Activated CD4-positive, alpha-beta T cell treated with anti-CD3 and anti-CD28 coated beads for 24 hours (primary cell): ENCODE data around the gene LAMA2.

Experiments
- DNase-seq, 2 donors: peaks; one replicate each; pipeline ENCODE4 v3.0.0-alpha.2; 2020; ENCODE audit warnings: low read depth in 2 of 2

Gene LAMA2

GRCh38 chr6:129312880-129313279 is 429.9 kb downstream of the LAMA2 start:
- DNase-seq: no peak

- DNase-seq: no peak
Observed at GRCh38 chr6:129314575-129314974, 431.6 kb downstream of the LAMA2 start.

DNA sequence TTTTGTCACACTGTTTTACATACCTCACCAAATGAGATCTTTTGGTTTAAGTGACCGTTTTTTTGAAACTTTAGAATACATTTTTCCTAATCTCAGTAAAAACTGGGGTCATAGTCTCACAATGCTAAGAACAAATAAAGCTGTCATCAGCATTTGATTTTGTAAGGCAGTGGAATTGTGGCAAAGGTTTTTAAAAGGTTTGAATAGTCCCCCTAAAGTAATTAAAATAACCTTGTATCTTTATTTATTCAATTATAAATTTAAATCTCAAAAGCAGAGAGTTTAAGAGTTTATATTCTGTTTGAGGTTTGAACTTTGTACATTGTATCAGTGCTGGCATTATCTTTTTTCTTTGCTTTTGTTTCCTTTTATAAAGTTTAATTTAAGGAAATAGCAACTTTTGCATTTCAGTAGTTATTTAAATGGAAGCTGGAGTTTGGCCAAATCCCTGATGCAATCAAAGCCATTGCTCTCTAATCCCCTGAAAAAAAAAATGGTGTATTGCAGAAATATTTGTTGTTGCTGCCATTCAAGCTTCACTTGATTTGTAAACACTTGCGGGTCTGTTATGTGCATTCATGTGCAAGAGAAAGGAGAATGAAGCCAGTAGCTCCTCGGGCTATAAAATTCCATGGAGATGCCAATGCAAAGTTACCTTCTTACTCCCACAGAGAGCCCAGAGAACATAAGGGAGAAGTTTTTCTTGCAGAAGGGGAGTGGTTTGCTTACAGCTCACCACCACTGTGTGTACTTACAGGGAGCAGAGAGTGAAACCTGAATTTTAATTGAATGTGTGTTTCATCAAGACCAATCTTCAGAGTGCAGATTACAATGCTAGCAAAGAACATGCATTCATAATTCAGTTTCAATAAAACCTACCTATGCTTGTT is 435.2 kb downstream of the LAMA2 start:
- DNase-seq: no peak

DNA sequence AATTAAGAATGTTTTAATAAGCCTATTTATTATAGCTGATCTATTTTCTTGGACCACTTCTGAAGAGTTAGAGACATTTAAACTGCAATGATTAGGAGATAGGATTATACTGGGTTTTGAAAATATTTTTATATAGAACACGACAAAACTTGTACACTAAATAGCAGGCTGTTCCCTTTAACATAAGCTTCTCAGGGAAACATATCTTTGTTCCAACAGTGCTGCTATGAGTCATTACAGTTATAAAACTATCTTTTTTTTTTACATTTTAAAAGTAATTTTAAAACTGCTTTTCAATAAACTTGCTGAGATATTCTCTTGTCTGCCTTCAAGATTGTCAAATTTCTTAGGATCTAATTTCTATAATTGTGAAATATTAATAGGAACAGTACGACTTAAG is 438.0 kb downstream of the LAMA2 start:
- DNase-seq: no peak

GRCh38 chr6:129321303-129321702 is 438.4 kb downstream of the LAMA2 start:
- no peak for DNase-seq

- no peak for DNase-seq
Observed at GRCh38 chr6:129324345-129324744, 441.4 kb downstream of the LAMA2 start.

DNA sequence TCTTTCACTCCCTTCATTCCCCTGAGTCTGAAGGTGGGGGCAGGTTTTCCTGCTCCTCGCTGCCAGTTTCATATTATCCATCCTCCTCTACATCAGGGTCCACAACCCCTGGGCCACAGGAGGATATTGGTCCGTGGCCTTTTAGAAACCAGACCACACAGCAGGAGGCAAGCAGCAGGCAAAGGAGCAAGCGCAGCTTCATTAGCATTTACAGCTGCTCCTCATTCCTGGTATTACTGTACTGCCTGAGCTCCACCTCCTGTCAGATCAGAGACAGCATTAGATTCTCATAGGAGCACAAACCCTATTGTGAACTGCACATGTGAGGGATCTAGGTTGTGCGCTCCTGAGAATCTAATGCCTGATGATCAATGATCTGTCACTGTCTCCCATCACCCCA is 446.7 kb downstream of the LAMA2 start:
- DNase-seq: no peak

- no peak for DNase-seq
Observed at GRCh38 chr6:129331450-129332138, 448.7 kb downstream of the LAMA2 start.

- no peak for DNase-seq
Observed at GRCh38 chr6:129335792-129336191, 452.9 kb downstream of the LAMA2 start.

DNA sequence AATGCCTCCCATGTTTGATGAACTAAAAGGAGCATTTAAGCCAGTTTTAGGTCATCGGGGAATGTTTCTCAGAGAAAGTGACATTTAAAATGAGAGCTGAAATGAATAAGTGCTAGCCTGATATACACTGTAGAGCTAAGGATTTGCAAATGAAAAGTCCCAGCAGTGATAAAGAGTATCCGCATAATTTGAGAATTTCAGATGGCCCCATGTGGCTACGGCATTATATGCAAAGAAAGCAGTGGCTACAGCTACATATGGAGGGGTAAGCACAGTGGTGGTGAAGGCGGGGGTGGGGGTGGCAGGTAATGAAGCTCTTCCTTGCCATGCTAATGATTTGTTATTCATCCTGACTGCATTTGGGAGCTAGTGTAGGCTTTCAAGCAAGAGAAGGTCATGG is 455.7 kb downstream of the LAMA2 start:
- no peak for DNase-seq

DNA sequence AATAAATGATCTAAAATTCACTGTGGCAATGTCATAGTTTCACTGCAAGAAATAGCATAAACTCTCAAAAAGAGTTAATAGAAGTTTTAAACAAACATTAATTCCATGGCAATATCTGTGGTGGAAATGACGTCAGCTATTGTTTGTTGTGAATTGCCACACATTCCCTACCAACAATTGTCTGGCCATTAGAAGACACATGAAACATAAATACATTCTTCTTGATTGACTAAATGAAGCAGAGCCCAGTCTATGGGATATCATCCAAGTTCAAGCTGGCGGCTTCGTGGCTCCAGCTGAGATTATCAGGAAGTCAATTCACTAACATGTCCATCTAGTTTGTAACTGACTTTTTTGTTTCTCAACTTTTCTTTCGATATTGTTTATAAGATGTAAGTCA is 458.0 kb downstream of the LAMA2 start:
- DNase-seq: no peak

GRCh38 chr6:129342243-129342642 is 459.3 kb downstream of the LAMA2 start:
- DNase-seq: no peak

- no peak for DNase-seq
Observed at GRCh38 chr6:129342796-129343195, 459.9 kb downstream of the LAMA2 start.

DNA sequence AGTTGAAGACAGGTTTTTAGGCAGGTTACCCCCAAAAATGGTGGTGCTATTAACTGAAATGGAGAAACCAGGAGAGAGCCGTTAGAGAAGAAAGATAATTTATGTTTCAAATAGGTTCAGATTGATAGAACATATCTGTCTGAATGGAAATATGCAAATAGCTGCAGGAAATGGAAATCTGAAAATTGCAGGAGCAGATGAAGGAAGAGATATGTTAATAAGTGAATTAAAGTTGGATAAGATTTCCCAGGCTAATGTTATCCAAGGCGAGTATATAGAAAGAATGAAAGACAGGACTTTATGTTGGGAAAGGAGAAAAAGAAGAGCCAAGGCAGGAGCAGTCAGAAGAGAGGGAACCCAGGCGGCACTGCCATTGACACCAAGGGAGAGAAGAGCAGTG is 461.4 kb downstream of the LAMA2 start:
- DNase-seq: no peak

DNA sequence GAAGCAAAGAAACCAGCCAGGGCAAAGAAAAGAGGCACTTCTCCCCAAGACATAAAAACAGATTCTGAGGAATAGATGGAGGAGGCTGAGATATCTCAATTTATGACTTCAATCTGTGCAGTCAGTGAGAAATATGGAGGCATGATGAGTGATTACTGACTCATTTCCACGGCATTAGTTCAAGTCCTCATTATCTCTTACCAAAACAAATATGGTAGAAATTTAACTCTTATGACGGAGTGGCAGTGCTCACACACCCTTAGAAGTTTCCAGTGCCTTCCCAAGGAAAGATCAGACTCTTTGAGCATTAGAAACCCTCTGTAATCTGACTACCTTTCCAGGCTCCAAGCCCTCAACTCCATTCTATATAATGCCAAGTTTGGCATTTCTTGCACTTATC is 463.0 kb downstream of the LAMA2 start:
- no peak for DNase-seq

DNA sequence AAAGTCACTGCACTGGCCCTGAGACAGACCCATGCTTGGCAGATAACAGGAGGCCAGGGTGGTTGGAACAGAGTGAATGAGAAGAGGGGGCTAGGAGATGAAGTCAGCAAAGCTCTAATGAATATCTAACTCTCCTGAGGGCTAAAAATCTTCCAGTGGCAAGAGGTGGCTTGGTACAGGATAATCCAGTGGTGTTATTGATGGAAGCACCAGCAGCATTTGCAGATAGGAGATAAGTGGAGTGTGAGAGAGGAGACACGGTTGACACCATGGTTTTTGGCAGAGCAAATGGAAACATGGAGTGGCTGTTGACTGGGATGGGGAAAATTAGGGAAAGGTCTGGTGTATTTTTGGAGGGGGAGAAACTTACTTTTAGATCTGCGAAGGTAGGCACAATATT is 464.0 kb downstream of the LAMA2 start:
- DNase-seq: no peak

- no peak for DNase-seq
Observed at GRCh38 chr6:129350278-129350677, 467.3 kb downstream of the LAMA2 start.

DNA sequence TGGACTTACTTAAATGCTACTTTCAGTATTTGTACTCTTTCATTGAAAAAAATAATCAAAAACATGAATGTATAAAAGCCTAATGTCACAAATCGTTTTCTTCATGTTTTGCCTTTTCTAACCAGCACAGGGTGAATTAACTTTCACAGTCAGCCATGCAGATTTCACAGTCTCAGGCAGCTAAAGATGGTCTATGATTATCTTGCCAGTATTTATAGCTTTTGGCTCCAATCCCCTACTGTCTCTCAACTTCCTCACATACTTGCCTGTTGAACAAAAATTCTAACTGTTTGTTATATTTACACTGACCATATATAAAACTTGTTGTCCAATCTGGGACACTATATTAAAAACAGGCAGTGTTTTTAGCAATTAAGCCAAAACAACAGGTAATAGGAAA is 468.9 kb downstream of the LAMA2 start:
- DNase-seq: no peak

GRCh38 chr6:129353067-129353466 is 470.1 kb downstream of the LAMA2 start:
- DNase-seq: no peak

- DNase-seq: no peak
Observed at GRCh38 chr6:129356129-129356528, 473.2 kb downstream of the LAMA2 start.

DNA sequence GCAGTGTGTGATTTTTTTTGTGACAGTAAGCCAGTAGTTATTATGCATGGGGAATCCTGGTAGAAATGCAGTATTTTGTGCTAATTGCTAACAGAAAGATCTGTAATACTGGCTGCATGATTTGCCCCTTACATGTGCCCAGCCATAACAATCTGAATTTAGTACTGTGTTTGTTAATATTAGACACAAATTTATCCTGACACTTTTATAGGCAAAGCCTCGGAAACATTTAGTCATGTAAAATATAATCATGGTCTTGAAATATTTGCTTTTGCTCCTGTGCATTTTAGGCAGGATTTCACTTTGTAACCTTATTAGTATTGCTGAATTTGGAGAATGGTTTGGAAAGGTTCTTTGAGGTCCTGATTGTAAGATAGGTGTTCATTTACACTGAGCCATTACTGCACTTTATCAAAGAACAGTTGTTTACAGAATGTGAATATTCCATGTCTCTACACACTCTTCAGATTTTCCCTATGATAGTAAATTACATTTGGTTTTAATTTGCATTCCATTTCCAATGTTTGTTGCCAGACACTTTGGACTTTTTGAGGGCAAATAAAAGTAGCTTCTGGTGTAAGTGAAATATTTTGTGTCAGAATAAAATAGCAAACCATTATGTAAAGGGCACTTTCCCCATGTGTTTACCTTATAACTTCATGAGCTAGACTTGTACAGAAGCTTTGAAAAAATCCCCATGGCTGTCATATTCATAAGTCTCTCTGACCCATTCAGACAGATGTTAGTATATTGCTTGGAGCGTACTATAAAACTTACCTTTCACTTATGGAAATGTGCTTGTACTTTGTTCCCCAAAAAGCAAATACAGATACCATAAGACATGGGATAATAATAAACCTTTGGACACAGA is 477.1 kb downstream of the LAMA2 start:
- DNase-seq: no peak

DNA sequence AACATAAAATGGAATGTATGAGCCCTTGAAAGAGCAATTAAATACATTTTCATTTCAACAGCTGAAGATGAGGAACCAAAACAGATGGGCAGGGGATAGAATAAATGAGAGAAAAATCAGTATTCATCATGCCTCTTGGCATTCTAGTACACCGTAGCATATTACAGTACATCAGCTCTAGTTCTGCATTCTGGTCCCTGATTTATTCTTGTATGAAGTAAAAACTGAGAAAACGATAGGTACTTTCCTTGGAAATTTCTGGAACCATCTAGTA is 477.7 kb downstream of the LAMA2 start:
- no peak for DNase-seq

DNA sequence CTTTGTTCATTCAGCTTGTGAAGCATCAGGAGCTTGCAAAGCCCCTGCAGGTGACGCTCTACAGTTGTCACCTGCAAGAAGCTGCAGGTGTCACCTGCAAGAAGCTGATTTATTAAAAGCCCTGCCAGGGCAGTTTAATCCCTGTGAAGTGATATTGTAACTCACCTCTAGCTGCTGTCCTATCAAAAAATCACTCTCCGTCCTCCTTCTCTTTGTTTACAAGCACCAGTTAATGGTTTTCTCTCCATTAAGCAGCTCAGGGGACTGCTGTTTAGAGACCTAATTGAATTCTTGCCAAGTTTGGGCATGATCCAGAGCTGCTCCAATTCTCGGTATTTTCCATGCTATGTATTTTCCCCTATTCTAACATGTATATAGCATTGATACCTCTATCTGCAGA is 481.1 kb downstream of the LAMA2 start:
- DNase-seq: no peak
